OCI-LY7 (cell line): ENCODE results near the gene TPO. TPM values are rescaled to one million over a fixed set of nuclear protein-coding genes. Genes with fewer than 3 reads are reported as not detected.

Experiments used
- BruUV-seq: library from RNA; stranded (reverse); fragments of 400-500 nt; replicated peaks from 2 replicates; lab custom pipeline; 2021; lab: Mats Ljungman, UMichigan
- CTCF ChIA-PET: fragments of 300-600 bp; sonication (Branson Sonifier 250); formaldehyde crosslinking; loops from one replicate; lab custom pipeline; 2022; ENCODE audit warnings: antibody characterized with exemption; ENCODE audit not compliant: unreplicated experiment; lab: Charles Lee
- POLR2A ChIA-PET: fragments of 300-600 bp; sonication (Branson Sonifier 250); formaldehyde crosslinking; loops from one replicate; lab custom pipeline; 2022; ENCODE audit warnings: antibody characterized with exemption; lab: Charles Lee
- DNase-seq: peaks from one replicate; pipeline ENCODE4 v3.0.0-alpha.2; 2015; ENCODE audit warnings: low spot score
- H2AFZ ChIP-seq: fragments of 200-600 bp; sonication (generic), shearing (Covaris generic); 2 replicates; pipeline ENCODE4 v1.6.1; 2014; ENCODE audit warnings: mild to moderate bottlenecking, antibody characterized with exemption, low read length, moderate library complexity
- H3K27ac ChIP-seq: fragments of 200-600 bp; sonication (generic); 2 replicates; pipeline ENCODE4 v1.5.1; 2014; ENCODE audit warnings: mixed run types, low read depth, mild to moderate bottlenecking, moderate library complexity, low read length, inconsistent platforms; ENCODE audit not compliant: poor library complexity, severe bottlenecking
- H3K36me3 ChIP-seq: fragments of 200-600 bp; sonication (generic); 2 replicates; pipeline ENCODE4 v1.6.1; 2014; ENCODE audit warnings: mild to moderate bottlenecking, antibody characterized with exemption, low read length, moderate library complexity, mixed read lengths; ENCODE audit not compliant: insufficient read depth
- H3K4me1 ChIP-seq: fragments of 200-600 bp; sonication (generic); 2 replicates; pipeline ENCODE4 v1.5.1; 2014; ENCODE audit warnings: mild to moderate bottlenecking, low read length; ENCODE audit not compliant: insufficient read depth, poor library complexity, severe bottlenecking
- H3K4me2 ChIP-seq: fragments of 200-600 bp; sonication (generic); 2 replicates; pipeline ENCODE4 v1.6.1; 2014; ENCODE audit warnings: mild to moderate bottlenecking, low read length
- H3K4me3 ChIP-seq: fragments of 200-600 bp; sonication (generic); 2 replicates; pipeline ENCODE4 v1.5.1; 2014; ENCODE audit warnings: mild to moderate bottlenecking, low read depth, low read length; ENCODE audit not compliant: poor library complexity, severe bottlenecking
- H3K79me2 ChIP-seq: fragments of 200-600 bp; sonication (generic); 2 replicates; pipeline ENCODE4 v1.6.1; 2016; ENCODE audit warnings: low read depth, mild to moderate bottlenecking, low read length, moderate library complexity, mixed read lengths; ENCODE audit not compliant: insufficient read depth
- H3K9me2 ChIP-seq: fragments of 200-600 bp; sonication (generic); 2 replicates; pipeline ENCODE4 v1.6.1; 2016; ENCODE audit warnings: mild to moderate bottlenecking, low read length, mixed read lengths; ENCODE audit not compliant: insufficient read depth
- H3K9me3 ChIP-seq: fragments of 200-600 bp; sonication (generic); 2 replicates; pipeline ENCODE4 v1.6.1; 2014; ENCODE audit warnings: mild to moderate bottlenecking, mixed run types, low read length, mixed read lengths
- H4K20me1 ChIP-seq: fragments of 200-600 bp; sonication (generic); 2 replicates; pipeline ENCODE4 v1.6.1; 2014; ENCODE audit warnings: mild to moderate bottlenecking, antibody characterized with exemption, low read length, moderate library complexity, mixed read lengths; ENCODE audit not compliant: insufficient read depth
- CTCF ChIP-seq: fragments of 200-600 bp; sonication (generic); conservative IDR thresholded peaks from 2 replicates; pipeline ENCODE4 v1.5.1; 2014; ENCODE audit warnings: mild to moderate bottlenecking, antibody characterized with exemption, low read length, moderate library complexity, mixed read lengths
- EZH2phosphoT487 ChIP-seq: fragments of 200-600 bp; sonication (generic); IDR thresholded peaks from 2 replicates; pipeline ENCODE4 v1.6.1; 2018; ENCODE audit warnings: low read depth, borderline replicate concordance, mild to moderate bottlenecking, mixed run types, antibody characterized with exemption, low read length, moderate library complexity, mixed read lengths
- intact Hi-C: fragments of 100-400 bp; cut with micrococcal nuclease; formaldehyde crosslinking; loops from one replicate; pipeline ENCODE4 v1.10.0; 2022; ENCODE audit not compliant: unreplicated experiment
- total RNA-seq, 2 experiments: library from RNA; depleted of rRNA in 1 of 2; stranded (reverse); fragments of >200 nt in 1 of 2; shearing (Covaris generic) in 1 of 2; gene quantifications; 2 replicates each; pipeline ENCODE4 v1.2.3, GENCODE V29; 2014 to 2022

Gene TPO
- total RNA-seq, 2 experiments from 2014 or later = not detected

GRCh38 chr2:1373830-1374229 lies 39.4 kb upstream of the TPO start:
- TF ChIP-seq CTCF = no peak
- no peak for TF ChIP-seq EZH2phosphoT487
- Histone ChIP-seq H4K20me1 (no peaks in the 10 kb centered on the region), H3K27ac (no peak overlapping the region), H3K4me3 (no peak overlapping the region), H3K4me2 (no peak overlapping the region), H3K4me1 (no peaks in the 10 kb centered on the region), H3K36me3 (no peaks in the 10 kb centered on the region), H3K79me2 (no peaks in the 10 kb centered on the region), H3K9me3 (no peaks in the 10 kb centered on the region), H3K9me2 (no peaks in the 10 kb centered on the region), H2AFZ (no peak overlapping the region)
- intact Hi-C loops = no loop called here
- no TSS peak for BruUV-seq
- POLR2A ChIA-PET = interaction anchor here (0.7 kb wide), 1 partner anchor 119 kb away, joined by 3 read pairs; no protein-coding TSS in a partner anchor
- CTCF ChIA-PET = no interaction called here
- no peak for DNase-seq

- DNase-seq = no peak
- H3K79me2 ChIP-seq = no peaks in the 10 kb centered on the region
- no peaks in the 10 kb centered on the region for H3K9me3 ChIP-seq
- H3K27ac ChIP-seq = no peak overlapping the region
- ChIA-PET CTCF (no interaction called here), POLR2A (interaction anchor here (0.7 kb wide), 2 partner anchors 118 to 291 kb away, joined by 3 read pairs; no protein-coding TSS in a partner anchor)
- H3K36me3 ChIP-seq = no peaks in the 10 kb centered on the region
- no peak overlapping the region for H2AFZ ChIP-seq
- no TSS peak for BruUV-seq
- no peaks in the 10 kb centered on the region for H4K20me1 ChIP-seq
- no peaks in the 10 kb centered on the region for H3K4me1 ChIP-seq
- no peaks in the 10 kb centered on the region for H3K9me2 ChIP-seq
- intact Hi-C loops = no loop called here
- TF ChIP-seq CTCF (no peak), EZH2phosphoT487 (no peak)
- no peak overlapping the region for H3K4me2 ChIP-seq
- no peak overlapping the region for H3K4me3 ChIP-seq
These were observed 39.0 kb upstream of the TPO start for GRCh38 chr2:1374287-1374686.

- CTCF ChIA-PET = no interaction called here
These were observed 37.5 kb upstream of the TPO start for GRCh38 chr2:1375794-1376193.

More at GRCh38 chr2:1375794-1376193, 37.5 kb upstream of the TPO start:
- Histone ChIP-seq H4K20me1 (no peaks in the 10 kb centered on the region), H3K9me3 (no peaks in the 10 kb centered on the region), H3K4me2 (no peak overlapping the region), H3K4me3 (no peak overlapping the region), H2AFZ (no peak overlapping the region), H3K36me3 (no peaks in the 10 kb centered on the region), H3K79me2 (no peaks in the 10 kb centered on the region), H3K27ac (no peak overlapping the region), H3K9me2 (no peaks in the 10 kb centered on the region), H3K4me1 (no peaks in the 10 kb centered on the region)
- no TSS peak for BruUV-seq
- intact Hi-C loops = no loop called here
- DNase-seq = no peak
- no peak for TF ChIP-seq CTCF
- no peak for TF ChIP-seq EZH2phosphoT487
- POLR2A ChIA-PET = no interaction called here
